IPS-20b (cell line): ENCODE measurements around the gene OR51S1.
"Not testable (repeated sequence)": the region's sequence is repeated elsewhere in the genome, so short reads cannot be mapped to it uniquely, and the experiment has no call there.

Source experiments
- H3K27ac ChIP-seq: one replicate; pipeline ENCODE4 v1.5.1; 2013; ENCODE audit warnings: low read length
- H3K27me3 ChIP-seq: 2 replicates; pipeline ENCODE4 v1.6.1; 2013; ENCODE audit warnings: mild to moderate bottlenecking, low read length, inconsistent platforms; ENCODE audit not compliant: insufficient read depth
- H3K36me3 ChIP-seq: 2 replicates; pipeline ENCODE4 v1.6.1; 2013; ENCODE audit warnings: low read depth, mild to moderate bottlenecking, inconsistent platforms, low read length, moderate library complexity; ENCODE audit not compliant: insufficient read depth
- H3K4me1 ChIP-seq: 2 replicates; pipeline ENCODE4 v1.6.1; 2013; ENCODE audit warnings: mild to moderate bottlenecking, control low read depth, inconsistent platforms, low read length, moderate library complexity; ENCODE audit not compliant: insufficient read depth
- H3K4me3 ChIP-seq: 2 replicates; pipeline ENCODE4 v1.5.1; 2013; ENCODE audit warnings: mild to moderate bottlenecking, low read length, inconsistent platforms
- H3K9ac ChIP-seq: 2 replicates; pipeline ENCODE4 v1.6.1; 2013; ENCODE audit warnings: low read depth, mild to moderate bottlenecking, inconsistent platforms, low read length, moderate library complexity
- H3K9me3 ChIP-seq: 2 replicates; pipeline ENCODE4 v1.6.1; 2013; ENCODE audit warnings: mild to moderate bottlenecking, low read depth, low read length, inconsistent platforms; ENCODE audit not compliant: insufficient read depth

OR51S1 gene

DNA sequence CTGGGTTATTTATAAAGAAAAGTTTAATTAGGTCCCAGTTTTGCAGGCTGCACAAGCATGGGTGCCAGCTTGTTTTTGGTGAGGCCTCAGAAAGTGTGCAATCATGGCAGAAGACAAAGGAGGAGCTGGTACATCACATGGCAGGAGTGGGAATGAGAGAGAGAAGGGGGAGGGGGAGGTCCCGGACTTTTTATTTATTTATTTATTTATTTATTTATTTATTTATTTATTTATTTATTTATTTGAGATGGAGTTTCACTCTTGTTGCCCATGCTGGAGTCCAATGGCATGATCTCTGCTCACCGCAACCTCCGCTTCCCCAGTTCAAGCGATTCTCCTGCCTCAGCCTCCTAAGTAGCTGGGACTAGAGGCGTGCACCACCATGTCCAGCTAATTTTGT lies 47.7 kb downstream of the OR51S1 start:
- H3K4me3 ChIP-seq, H3K9me3 ChIP-seq, H3K27ac ChIP-seq, H3K36me3 ChIP-seq, H3K4me1 ChIP-seq, H3K27me3 ChIP-seq, H3K9ac ChIP-seq: not testable (repeated sequence)

DNA sequence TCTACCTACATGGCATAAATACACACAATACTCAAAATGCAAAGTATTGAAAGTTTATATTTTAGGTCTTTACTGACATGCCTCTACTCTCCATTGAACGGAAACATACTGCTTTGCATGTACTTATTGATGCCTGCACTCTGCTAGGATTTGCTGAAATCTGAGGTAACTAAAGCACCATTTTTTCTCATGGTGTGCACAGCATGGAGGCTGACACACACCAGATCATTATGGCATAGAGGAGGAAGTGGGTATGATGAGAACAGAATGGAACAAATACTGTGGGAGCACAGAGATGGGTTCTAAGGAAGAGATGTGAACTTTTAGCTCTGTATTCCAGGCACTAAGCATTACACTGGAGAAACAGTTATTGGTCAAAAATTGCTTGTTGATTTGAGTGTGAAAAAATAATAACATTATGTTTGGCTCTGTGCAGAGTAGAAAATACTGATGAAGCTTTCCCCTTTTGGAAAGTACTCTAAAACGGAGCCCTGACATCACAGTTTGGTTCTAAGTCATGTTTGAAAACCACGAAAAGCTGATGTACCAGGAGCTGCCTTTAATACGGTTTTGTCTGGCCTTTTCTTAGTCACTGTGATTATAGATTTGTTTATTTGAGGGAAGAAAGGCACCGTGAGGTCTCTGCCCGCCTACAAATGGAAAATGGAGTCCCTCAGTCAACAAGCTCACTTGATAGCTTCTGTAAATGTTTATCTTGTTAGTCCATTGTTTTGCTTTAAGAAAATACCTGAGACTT lies 50.4 kb downstream of the OR51S1 start:
- Histone ChIP-seq H3K36me3 (no peaks in the 10 kb centered on the region), H3K9ac (no peak overlapping the region), H3K27ac (no peak overlapping the region), H3K4me3 (no peak overlapping the region), H3K4me1 (no peaks in the 10 kb centered on the region), H3K27me3 (no peaks in the 10 kb centered on the region), H3K9me3 (no peaks in the 10 kb centered on the region)
